NK-92 (cell line): Measurements from ENCODE around the gene CEP112.

ENCODE experiments used
- DNase-seq: peaks from one replicate; lab custom pipeline; 2025; ENCODE audit not compliant: unreplicated experiment; lab: John Stamatoyannopoulos, UW

CEP112 gene

DNA sequence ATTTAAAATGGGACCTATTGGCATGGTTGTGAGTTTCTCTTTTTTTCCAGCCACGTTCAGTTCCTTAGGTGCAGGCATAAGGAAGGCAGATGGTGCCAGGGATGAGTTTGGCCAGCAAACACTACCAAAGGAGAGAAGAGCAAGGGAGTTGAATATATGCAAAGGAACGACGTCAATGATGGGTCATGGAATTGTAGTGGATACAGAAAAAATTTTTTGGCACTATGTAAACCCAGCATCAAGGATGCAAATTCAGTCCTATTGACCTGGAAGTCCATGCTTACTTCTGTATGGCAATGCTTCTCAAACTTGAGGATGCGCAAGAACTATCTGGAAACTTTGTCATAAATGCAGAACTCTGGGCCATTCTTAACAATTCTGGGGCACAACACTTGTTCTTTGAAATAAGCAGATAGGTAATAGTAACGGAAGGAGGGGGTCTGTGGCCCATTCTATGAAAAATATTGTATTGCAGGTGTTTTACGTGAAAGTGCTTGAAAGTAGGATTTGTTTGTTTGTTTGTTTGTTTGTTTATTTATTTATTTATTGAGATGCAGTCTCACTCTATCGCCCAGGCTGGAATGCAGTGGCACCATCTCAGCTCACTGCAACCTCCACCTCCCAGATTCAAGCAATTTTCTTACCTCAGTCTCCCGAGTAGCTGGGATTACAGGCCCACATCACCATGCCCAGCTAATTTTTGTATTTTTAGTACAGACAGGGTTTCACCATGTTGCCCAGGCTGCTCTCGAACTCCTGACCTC lies 19.3 kb upstream of the CEP112 start:
- no peak for DNase-seq

DNA sequence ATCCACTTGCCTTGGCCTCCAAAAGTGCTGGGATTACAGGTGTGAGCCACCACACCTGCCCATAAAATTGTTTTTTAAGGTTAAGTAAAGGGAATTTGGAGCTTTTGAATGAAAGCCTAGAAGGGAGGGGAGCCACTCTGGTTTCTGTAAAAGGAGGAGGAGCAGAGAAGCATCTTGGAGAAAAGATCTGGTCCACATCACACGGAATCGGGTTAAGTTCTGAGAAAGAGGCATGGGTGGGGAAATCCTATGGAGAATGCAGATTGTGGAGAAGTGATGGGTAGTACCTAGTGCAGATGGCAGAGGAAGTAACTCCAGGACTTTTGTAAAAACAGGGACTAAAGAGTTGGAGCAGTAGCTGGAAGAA lies 18.3 kb upstream of the CEP112 start:
- DNase-seq, result no peak

- no peak for DNase-seq
Observed at GRCh38 chr17:66207936-66208335, 16.0 kb upstream of the CEP112 start.

- DNase-seq, result no peak
Observed at GRCh38 chr17:66203274-66204015, 11.5 kb upstream of the CEP112 start.

DNA sequence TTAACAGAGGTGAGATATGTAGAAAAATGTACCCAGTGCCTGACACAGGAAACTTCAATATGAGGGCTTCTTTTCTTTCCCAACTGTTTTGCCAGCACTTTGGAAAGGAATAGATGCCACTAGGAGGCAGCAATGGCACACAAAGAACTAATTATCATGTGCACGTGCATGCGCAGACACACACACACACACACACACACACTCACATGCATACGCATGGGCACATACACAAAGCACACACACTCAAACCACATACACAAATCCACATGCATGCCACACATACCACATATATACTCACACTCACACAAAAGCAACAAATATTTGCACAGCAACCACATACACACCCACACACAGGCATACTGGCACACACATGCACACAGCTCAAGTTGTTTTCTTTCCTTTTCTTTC lies 8.8 kb upstream of the CEP112 start:
- no peak for DNase-seq

GRCh38 chr17:66198242-66198641 lies 6.3 kb upstream of the CEP112 start:
- DNase-seq, result no peak

DNA sequence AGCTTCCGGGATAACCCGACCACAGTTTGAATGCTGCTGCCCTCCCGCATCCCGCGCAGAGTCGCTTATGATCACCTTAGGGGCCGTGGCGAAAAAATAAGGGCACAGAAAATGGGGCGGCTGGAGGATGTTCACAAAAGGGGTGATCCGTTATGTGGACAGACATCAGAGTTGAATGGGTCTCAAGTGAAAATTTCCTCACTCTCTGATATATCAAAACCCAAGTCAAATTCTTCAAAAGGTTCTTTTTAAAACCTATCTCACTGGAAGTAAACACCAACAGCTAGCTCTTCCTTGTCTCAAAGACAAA lies 400 bp upstream of the CEP112 start:
- DNase-seq, result no peak

- no peak for DNase-seq
Observed at GRCh38 chr17:66190738-66191592, 968 bp downstream of the CEP112 start.

DNA sequence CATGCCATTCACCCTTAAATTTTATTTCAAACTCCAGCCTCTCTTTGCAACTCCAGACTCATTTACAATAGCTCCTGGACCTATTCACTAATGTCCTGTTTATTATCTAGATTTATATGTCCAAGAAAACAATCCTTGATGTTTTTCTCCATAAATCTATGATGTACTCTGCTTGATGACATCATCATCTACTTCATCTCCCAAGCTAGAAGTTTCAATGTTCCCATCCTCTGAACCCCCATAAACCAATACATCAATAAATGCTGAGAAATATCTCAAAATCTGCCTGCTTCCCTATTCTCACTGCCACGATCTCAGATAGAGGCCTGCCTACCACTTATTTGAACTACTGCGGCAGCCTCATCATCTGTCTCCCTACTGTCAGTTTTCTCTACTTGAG lies 4.2 kb downstream of the CEP112 start:
- DNase-seq, result no peak

DNA sequence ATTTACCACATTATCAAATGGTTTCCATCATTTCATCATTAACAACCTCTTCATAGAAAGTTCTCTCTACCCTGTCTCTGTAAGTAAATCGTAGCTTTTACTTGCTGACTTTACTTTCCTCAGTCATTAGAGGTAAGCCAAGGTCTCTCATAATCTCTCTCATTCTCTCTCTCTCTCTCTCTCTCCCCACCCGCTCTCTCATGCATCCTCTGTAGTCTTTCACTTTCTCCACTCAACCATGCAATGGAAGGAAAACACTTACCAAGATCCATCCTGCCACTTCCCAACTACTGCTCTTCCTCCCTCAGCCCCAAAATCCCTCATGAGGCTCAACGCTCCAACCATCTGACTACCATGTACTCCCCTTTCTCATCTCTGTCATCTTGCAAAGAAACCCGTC lies 6.1 kb downstream of the CEP112 start:
- no peak for DNase-seq

DNA sequence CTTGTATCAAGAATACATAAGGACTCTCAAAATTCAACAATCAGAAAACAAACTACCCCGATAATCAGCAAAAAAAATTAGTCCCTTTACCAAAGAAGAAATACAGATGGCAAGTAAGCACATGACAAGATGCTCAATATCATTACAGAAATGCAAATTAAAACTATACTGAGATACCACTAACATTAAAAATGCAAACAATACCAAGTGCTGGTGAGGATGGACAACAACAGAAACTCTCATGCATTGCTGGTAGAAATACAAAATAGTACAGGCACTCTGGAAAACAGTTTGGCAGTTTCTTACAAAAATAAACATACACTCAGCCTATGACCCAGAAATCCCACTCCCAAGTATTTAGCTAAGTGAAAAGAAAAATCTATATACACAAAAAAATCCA lies 7.5 kb downstream of the CEP112 start:
- no peak for DNase-seq

- no peak for DNase-seq
Observed at GRCh38 chr17:66183529-66183928, 8.4 kb downstream of the CEP112 start.

DNA sequence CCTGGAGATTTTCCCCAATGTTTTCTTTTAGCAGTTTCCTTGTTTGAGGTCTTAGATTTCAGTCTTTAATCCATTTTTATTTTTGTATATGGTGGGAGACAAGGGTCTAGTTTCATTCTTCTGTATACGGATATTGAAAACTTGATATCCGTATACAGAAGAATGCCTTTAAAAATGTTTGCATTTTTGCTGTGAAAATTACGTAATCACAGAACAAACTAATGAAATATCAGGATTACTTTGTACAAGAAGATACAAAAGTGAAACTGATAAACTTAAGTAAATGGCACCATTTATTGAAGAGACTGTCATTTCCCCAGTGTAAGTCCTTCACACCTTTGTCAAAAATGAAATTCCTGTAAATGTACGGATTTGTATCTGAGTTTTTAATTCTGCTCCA lies 13.3 kb downstream of the CEP112 start:
- DNase-seq, result no peak

- no peak for DNase-seq
Observed at GRCh38 chr17:66177048-66177447, 14.9 kb downstream of the CEP112 start.

- no peak for DNase-seq
Observed at GRCh38 chr17:66175892-66176291, 16.0 kb downstream of the CEP112 start.

- DNase-seq, result no peak
Observed at GRCh38 chr17:66172691-66173223, 19.2 kb downstream of the CEP112 start.

DNA sequence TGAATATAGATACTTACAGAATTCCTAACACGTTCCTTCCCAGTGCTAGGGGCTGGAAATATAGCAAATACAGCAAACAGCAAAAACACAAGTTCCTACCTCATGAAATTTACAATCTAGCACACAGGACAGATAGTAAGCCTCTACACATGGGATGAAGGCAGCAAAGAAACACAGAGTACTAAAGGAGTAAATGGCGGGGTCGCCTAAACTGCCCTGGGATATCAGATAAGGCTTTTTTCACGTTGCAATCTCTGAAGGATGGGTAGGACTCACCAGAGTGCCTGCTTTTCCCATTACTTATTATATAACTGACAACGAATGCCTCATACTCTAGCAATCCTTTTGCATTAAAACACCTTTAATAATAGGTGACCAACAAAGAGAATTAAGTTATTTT lies 19.8 kb downstream of the CEP112 start:
- no peak for DNase-seq

GRCh38 chr17:66171692-66172091 lies 20.2 kb downstream of the CEP112 start:
- DNase-seq, result no peak

- no peak for DNase-seq
Observed at GRCh38 chr17:66171172-66171571, 20.8 kb downstream of the CEP112 start.

DNA sequence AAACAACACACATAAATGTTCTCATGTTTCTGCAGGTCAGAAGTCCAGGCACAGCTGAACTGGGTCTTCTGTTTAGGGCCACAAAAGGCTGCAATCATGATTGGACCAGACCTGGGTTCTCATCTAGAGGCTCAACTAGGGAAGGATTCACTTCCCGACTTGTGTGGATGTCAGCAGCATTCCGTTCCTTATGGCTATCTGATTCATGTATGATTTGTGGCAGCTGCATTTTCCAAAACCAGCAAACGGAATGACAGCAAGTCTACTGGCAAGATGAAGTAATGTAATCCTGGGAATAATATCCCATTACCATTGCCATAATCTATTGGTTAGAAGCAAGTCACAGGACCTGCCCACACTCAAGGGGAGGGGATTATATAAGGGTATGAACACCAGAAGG lies 22.1 kb downstream of the CEP112 start:
- no peak for DNase-seq

DNA sequence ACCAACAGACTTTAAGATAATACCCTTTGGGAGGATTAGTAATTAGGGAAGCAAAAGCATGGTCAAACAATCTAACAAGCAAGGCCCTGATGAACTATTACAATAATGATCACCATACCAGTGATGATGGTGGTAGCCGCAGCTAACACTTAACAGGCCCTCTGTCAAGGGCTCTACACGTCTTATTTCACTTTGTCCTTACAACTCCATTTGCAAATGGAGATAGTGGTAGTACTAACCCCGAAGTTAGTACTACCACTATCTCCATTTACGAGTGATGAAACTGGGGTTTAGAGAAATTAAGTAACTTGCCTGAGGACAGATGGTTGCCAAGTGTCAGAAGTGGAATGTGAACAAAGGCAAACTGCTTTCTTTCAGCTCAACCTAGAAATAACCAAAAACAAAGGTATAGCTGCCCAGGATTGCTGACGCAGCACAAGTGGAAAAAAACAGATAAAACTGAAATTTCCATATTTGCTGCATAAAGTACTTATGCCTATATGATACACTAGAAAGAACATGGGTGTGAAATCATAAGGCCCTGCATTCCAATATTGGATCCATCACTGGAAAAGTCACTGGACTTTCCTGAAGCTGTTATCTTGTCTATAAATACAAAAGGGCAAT lies 24.6 kb downstream of the CEP112 start:
- no peak for DNase-seq
